OCI-LY3 (cell line): ENCODE data around the gene PLB1.

ENCODE experiments used
- EZH2phosphoT487 ChIP-seq: fragments of 200-600 bp; shearing (Covaris generic); IDR thresholded peaks from 2 replicates; pipeline ENCODE4 v1.6.1; 2018; ENCODE audit warnings: antibody characterized with exemption, mixed run types, low read depth
- TF ChIP-seq, protein P1 (sequence below): fragments of 200-600, 300-600 bp; sonication (generic); IDR thresholded peaks from 2 replicates; pipeline ENCODE4 v1.5.1; 2014; ENCODE audit warnings: antibody characterized with exemption, low read length, low read depth

DNA sequence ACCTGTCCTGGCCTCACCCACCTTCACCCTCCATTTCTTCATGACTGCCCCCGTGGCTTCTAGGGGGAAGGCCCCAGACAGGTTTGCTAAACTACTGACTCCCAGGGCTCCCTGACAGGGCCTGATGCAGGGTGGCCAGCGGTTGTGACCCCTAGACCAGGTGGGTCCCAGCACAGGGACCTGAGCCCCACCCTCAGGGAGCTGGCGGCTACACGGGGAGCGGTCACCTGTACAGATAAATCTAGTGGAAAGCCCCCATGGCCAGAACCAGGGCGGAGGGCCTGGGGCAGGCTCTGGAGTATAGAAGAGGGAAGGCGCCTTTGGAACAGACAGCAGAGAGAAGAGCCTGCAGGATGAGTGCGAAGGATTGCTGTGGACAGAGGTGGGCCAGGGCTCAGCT is 42.5 kb upstream of the PLB1 start:
- TF ChIP-seq, protein P1, sequence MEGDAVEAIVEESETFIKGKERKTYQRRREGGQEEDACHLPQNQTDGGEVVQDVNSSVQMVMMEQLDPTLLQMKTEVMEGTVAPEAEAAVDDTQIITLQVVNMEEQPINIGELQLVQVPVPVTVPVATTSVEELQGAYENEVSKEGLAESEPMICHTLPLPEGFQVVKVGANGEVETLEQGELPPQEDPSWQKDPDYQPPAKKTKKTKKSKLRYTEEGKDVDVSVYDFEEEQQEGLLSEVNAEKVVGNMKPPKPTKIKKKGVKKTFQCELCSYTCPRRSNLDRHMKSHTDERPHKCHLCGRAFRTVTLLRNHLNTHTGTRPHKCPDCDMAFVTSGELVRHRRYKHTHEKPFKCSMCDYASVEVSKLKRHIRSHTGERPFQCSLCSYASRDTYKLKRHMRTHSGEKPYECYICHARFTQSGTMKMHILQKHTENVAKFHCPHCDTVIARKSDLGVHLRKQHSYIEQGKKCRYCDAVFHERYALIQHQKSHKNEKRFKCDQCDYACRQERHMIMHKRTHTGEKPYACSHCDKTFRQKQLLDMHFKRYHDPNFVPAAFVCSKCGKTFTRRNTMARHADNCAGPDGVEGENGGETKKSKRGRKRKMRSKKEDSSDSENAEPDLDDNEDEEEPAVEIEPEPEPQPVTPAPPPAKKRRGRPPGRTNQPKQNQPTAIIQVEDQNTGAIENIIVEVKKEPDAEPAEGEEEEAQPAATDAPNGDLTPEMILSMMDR = no peak
- TF ChIP-seq EZH2phosphoT487 = no peak
